GM19025 (cell line): ENCODE results near the gene TBC1D22A.

Experiments used
- ATAC-seq: cut with Tn5 transposase; IDR thresholded peaks from one replicate; pipeline ENCODE4 v1.9.1; 2021; ENCODE audit warnings: mild to moderate bottlenecking, low read depth, moderate library complexity; ENCODE audit not compliant: unreplicated experiment

Gene TBC1D22A

DNA sequence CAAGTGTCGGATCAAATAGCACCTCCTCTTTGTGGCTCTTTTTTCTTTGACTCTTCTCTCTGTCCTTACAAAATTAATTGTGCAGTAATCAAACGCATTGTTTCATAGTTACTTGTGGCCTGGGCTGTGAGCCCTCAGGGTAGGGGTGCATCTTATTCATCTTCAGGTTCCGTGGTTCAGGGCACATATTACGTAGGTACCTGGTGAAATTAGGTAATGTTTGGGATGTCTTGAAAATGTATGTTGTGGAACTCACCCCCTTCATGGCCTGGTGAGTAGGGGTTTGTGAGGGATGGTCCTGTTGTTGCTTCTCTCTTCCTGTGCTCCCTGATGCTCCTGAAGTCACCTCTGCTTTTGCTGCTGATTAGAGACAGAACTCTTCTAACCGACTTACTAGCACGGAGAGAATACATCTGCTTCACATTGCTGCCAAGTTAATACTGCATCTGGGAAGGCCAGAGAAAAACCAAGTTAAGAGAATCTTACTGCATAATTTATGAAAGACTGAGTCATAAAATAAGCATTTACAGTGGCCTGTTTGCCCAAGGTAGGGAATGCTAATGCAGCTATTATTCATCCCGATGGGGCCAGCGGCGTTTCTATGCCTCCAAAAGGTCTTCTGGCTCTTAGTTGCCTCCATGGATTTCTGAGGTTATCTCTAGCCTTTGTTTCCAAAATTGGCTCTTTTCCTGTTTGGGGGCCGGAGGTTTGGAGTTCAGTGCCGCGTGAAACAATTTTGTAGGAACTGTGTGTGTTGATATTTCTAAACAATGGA lies 66.9 kb downstream of the TBC1D22A start:
- no peak for ATAC-seq

DNA sequence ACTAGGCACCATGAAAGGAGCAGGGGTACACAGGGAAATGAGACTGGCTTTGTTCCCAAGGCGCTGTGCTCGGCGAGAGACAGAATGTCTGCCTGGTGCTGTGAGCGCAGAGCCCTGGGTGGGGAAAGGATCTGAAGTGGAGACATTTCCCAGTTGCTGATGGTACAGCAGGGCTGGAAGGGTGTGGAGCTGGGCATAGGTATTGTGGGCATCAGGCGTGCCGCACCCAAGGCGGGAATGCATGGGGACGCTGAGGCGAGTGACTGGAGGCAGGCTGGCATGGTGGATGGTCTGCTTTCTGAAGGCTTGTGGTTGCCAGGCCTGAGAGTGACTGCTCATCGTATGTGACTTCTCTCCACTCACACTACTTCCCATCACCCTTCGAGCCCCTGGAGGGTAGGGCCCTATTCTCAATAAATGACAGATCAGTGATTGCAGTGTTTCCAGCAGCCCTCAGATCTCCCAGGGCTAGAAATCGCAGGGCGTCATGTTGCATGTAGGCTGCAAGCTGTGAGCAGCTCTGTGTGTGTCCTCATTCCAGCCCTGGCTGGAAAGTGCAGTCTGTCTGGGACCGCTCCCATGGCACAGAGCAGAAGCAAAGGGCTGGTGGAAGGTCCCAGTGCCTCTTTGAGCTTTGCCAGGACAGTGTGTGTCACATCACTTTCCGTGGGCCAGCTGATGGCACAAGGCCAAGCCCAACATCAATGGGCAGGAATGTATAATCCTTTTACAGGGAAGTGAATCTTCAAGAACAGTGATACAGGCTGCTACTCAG lies 67.7 kb downstream of the TBC1D22A start:
- ATAC-seq, result no peak

DNA sequence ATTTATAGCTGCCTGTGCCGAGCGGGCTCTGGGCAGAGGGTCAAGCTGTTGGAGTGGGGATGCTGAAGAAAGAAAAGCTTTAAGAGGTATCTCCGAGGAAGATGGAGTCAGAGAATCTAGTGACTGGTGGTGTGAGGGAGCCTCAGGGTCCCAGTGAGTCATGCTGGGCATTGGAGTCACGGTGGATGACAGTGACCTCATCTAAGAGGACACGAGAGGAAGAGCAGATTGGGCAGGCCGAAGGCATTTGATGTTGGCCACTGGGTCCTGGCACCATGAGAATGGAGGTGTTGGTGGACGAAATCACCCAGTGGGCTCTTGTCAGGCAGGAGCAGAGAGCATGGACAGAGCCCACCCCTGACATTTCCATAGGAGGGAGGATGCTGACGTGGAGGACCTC lies 68.4 kb downstream of the TBC1D22A start:
- no peak for ATAC-seq

DNA sequence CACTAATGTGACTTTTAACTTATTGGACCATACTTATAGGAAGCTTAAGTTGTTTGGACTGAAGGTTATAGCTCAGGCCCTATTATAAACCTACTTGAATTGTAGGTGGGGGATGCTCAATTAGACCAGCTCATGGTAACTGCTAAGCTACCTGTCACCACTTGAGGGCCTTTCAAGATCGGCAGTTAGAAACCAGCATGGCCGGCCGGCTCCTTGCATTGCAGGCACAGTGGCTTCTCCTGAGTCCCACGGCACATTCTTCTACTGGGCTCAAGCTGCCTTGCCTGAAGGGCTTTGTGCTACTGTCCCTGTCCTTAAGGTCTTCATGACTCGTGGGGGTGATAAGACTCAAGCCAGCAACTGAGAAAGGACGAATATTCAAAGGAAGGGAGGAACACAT lies 70.8 kb downstream of the TBC1D22A start:
- ATAC-seq, result no peak

DNA sequence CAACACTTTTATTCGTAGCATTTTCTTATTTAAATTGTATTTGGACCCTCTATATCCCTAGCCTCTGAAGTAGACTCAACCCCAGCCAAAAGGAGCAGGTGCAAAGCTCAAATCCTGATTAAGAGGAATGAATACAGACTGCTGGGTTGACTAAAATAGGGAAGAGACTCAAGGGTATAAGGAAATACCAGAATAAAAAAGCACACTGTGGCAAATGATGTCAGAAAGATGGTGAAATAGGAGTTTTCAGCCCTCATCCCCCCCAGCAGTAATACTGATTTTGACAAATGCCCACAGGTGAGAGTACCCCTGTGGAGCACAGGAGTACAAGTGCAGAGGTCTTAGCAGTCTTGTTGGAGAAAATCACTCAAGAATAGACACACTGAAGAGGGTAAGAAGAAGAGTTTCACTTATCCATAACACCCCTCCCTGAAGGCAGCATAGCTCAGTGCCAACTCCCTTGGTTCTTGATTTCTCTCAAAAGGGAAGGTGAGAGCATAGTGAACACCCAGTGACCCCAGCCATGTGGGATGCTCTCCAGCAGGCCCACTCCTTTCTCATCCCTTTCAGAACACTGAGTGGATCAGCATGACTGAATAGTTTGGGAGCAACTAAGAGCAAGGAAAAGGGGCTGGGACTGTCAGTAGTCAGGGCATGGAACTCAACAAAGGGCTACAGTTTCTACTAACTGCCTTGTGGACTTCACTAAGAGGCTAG lies 71.7 kb downstream of the TBC1D22A start:
- no peak for ATAC-seq

DNA sequence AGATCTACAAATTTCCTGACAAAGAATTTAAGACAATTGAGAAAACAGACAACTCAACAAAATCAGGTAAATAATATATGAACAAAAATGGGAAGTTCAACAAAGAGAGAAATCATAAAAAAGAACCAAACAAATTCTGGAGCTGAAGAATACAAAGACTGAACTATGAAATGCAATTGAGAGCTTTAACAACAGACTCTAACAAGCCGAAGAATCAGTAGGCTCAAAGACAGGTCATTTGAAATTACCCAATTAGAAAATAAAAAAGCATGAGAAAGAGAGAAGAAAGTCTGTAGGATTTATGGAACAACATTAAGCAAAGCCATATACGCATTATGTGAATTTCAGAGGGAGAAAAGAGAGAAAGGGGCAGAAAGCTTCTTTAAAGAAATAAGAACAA lies 72.8 kb downstream of the TBC1D22A start:
- ATAC-seq, result no peak

DNA sequence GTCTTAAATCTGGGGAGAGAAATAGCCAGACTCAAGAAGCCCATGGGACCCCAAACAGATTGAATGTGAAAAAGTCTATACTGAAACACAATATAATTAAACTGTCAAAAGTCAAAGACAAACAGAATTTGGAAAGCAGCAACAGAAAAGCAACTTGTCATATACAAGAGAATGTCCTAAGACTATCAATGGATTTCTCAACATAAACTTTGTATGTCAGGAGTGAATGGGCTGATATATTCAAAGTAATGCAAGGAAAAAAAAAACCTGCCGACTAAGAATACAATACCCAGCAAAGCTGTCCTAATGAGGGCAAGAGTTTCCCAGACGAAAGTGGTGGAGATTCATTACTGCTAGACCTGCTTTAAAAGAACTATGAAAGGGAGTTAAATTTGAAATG lies 73.2 kb downstream of the TBC1D22A start:
- ATAC-seq, result no peak

DNA sequence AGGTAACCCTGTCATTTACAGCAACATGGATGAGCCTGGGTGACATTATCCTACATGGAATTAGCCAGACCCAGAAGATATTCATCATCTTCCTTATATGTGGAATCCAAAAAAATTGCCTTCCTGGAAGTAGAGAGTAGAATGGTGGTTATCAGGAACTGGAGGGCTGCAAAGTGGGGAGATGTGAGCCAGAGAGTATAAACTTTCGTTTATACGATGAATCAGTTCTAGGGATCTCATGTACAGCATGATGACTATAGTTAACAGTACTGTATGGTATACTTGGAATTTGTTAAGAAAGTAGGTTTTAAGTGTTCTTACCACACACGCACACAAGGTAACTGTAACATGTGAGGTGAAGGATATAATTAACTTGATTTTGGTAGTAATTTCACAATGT lies 79.1 kb downstream of the TBC1D22A start:
- no peak for ATAC-seq

DNA sequence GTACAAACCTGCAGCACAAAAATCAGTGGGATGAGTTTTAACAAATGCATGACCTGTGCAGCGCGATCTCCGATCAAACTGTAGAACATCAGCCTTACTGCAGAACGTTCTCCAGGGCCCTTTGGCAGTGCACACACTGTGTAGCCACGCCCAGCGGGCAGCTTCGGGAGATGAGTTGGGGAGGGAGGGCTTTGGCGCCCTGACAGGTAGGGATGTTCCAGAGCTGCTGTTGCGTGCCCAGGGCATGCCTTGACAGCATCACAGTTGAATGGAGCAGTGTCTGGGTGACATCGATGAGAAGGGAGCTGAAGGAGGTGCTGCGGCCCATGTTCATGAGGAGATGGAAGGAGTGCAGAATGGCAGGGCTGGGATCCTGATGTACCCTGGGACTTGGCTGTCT lies 80.2 kb downstream of the TBC1D22A start:
- no peak for ATAC-seq

DNA sequence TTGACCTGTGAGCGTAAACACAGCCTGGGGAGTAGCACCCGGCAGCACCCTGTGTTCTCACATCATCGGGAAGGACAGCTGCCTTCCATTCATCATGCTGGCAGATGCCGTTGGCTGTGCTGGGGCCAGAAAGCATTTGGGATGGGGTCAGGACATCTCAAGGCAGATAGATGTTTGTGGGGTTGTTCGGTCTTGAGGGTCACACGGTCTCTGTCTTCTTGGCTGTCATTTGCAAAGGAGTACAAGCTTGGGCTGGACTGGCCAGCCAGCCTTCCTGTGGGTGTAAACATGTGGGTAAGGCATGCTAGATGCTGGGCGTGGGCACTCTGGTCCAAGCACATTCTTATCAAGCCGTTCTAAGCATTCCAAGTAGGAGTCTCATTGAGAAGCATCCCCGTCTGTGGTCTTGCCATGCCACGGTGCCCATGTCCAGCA lies 81.4 kb downstream of the TBC1D22A start:
- ATAC-seq, result no peak

DNA sequence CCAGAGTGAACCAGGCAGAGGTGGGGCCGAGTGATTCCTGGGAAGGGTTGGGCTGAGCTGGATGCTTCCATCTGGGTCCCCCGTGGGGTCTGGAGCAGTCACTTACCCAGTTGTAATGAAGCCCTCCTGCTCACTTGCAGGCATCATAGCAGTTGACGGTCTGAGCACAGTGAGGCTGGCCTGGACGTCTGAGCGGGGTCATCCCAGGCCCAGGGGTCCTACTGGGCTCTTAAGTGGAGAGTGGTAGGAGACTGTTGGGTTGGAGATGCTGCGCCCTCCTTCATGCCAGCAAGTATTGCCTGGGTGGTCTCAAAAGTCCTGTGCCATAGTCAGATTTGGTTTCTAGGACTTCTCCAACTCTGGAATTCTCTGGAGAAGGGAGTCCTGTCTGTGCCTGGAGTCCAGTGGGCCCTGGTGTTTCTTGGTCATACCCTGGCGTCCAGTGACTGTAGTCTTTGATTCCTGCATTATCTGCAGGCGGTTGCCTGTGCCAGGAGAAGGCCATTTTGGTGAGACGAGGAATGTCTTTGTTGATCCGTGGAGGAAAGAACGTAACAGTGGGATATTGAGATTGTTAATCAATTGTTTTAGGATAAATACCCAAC lies 82.3 kb downstream of the TBC1D22A start:
- ATAC-seq, result no peak

DNA sequence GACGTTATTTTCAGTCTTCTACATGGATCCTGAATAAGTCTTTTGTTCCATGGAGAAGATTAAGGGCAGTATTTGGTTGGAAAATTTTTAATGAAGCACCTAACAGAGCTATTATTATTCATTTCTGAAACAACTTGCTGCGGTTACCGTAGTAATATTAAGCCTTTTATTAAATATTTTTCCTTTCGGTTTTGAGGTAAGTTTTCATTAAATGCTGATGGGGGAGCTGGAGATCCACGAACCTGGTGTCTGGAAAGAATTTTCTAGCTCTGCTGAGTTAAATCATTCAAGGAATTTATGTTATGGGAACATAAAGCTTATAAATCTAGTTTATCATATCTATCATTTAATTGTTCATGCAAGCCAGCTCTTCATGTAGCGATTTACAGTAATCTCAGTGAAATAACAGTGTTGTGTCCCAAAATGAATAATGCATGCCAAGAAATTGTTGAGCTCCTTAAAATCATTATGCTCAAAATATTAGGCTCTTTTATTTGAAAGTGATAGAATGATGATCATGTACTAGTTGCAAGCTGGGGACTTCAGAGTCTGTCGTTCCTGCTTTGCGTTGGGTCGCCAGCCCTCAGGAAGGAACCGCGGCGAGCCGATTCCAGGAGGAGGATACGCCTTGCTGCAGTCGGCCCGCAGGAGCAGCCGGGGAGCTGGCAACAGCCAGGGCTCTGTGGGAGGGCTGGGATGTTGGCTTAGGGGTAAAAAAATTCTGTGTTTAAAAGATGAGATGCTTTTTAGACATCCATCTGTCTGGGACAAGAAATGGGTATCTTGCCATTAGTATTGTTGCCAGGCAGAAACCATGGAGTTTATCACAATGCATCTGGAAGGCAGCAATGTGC lies 83.1 kb downstream of the TBC1D22A start:
- ATAC-seq, result no peak

DNA sequence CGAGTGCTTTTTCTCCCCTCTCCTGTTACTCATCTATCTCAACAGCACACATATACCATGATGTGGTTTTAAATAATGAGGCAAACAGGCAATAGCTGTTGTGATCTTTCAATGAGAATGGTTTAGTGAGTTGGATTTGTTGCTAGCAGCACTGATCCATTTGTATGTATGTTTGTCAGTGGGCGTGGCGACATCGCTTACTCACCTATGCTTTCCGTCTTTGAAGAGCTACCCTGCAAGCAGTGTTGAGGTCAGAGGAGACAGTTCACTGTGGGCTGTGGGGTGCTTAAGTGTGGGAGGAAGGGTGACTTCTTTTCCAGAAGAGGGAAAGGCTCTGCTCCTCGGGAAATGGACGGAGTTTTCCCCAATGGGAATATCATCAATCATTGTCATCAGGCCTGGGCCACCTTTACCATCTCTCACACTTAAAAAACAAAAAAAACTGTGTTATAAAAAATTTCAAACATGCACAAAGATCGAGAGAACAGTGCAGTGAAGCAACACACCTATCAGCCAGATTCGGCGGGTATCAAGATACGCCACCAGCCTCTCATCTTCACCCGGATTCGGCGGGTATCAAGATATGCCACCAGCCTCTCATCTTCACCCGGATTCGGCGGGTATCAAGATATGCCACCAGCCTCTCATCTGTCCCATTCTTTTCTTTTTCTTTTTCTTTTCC lies 83.8 kb downstream of the TBC1D22A start:
- ATAC-seq, result no peak

DNA sequence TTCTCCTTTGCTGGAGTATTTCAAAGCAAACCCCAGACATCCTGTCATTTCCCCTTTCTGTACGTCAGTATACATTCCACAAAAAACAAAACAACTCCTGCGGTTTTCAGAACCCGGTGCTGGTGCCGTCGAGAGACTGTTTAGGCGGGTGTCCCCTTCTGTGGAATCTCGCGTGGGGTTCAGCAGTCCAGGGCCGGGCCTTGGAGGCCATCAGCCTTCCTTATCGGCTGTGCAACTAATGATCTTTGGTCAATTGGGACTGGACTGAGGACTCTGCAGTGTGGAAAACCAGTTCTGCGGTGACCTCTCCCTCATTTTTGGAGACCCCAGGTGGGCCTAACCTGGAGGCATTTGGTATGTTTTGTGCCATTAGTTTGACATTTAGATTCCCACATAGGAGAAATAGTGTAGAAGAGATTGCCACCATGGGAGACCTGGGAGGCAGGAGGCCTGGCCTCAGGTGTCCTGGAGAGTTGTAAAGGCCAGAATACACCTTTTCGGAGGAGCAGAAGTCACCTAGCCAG lies 84.4 kb downstream of the TBC1D22A start:
- ATAC-seq, result no peak

DNA sequence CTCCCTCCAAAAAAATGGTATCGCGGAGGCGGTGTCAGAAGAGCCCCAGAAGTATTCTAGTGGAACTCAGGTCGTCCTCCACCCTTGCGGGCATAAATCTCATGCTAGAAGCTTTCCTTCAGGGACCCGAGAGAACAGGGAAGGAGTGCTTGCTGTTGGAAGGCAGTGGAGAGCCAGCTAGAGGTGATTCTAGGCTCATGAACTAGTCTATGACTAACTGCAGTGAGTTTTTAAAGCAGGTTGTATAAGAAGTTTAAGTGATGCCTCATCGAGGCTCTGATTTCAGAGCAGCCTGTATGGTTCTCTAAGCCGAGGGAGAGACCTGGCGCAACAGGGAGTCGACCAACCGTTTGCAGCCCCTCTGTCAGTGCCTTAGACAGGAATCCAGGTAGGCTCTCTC lies 85.7 kb downstream of the TBC1D22A start:
- ATAC-seq, result no peak

DNA sequence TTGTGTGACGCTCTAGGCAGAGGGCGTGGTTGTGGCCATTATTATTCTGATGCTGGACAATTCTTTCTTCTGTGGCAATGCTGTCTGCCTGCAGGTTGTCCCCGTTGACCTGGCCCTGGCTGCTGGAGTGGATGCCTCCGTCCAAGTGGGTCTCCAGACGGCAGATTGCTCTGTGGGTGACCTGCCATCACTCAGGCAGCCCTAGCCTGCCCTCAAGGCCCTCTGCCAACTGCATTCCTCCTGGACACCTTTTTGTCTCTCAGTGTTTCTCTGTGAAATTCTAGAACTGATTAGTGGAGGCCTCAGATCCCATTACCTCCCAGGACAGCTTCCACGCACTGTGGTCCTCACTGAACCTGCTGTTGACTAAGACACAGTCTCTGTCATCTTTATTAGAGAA lies 86.7 kb downstream of the TBC1D22A start:
- ATAC-seq, result no peak

DNA sequence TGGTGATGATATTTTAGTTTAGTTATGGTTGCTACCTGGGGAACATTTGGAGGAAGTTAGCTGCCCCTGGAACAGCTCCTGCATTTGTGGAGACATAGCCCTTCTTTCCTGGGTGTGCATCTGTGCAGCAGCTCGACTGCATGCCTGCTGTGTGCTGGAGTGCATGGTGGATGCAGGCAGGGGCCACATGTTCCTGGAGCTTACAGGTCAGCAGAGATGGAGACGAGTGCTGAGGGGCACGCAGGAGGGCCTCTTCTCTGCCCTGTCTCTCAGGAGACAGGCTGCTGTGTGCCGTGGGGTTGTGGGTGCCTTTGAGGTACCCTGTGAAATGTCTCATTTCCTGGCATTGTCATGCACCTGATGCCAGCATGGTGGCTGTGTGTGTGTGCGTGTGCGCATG lies 87.5 kb downstream of the TBC1D22A start:
- no peak for ATAC-seq

DNA sequence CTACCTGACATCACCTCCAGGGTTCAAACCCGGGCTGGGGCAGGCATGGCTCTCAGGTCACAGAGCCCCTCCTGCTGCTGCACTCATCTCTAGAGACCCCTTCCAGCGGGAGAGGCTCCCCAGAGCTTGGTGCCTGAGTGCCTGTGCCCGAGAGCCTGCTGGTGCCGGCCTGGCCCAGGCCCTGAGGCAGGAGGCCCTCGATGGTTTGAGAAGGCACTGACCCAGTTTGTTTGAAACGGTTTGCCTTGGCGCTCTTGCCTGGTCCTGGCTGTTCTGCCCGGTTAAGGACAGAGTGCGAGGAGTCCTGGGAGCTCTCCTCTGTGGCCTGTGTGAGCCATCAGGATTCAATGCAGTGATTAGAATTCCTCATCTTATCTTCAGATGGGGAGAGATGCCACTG lies 88.9 kb downstream of the TBC1D22A start:
- ATAC-seq, result no peak

DNA sequence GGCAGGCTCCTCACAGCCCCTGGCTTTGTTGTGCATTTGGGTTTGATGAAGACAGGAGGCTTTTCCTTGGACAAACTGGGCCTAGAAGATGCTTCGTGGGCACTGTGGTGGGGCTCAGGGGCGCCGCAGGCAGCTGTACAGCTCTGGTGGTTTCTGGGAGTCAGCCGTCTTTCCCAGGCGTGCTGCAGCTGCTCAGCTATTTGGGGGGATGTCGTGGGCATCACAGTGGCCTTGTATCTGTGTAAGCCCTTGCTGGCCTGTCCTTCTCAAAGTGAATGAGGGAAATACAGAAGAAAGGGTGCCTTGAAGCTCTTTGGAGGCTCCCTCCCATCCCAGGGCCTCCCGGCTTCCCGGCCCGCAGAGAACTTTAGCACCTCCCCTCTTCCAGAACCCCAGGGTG lies 89.5 kb downstream of the TBC1D22A start:
- ATAC-seq, result no peak
